A673 (cell line): ENCODE data around the gene CHD2. TPM values are rescaled to one million over a fixed set of nuclear protein-coding genes. Genes with fewer than 3 reads are reported as not detected.

ENCODE experiments used
- BruUV-seq: library from RNA; stranded (reverse); fragments of 400-500 nt; replicated peaks from 2 replicates; lab custom pipeline; 2021; lab: Mats Ljungman, UMichigan
- CTCF ChIA-PET: fragments of 300-600 bp; sonication (Branson Sonifier 250); formaldehyde crosslinking; loops from one replicate; lab custom pipeline; 2022; ENCODE audit warnings: antibody characterized with exemption; lab: Charles Lee
- POLR2A ChIA-PET: fragments of 300-600 bp; sonication (Branson Sonifier 250); formaldehyde crosslinking; loops from one replicate; lab custom pipeline; 2022; ENCODE audit warnings: antibody characterized with exemption; ENCODE audit not compliant: low non-redundant PET; lab: Charles Lee
- DNase-seq: peaks from one replicate; pipeline ENCODE4 v3.0.0-alpha.2; 2015; ENCODE audit warnings: low spot score
- H3K27ac ChIP-seq: fragments of 200-600 bp; sonication (generic); 2 replicates; pipeline ENCODE4 v1.5.1; 2016; ENCODE audit warnings: mixed run types, low read depth, mild to moderate bottlenecking, mixed read lengths, antibody characterized with exemption, low read length; ENCODE audit not compliant: poor library complexity, severe bottlenecking
- H3K27me3 ChIP-seq: fragments of 200-600 bp; sonication (generic); replicated peaks from 2 replicates; pipeline ENCODE4 v1.6.1; 2017; ENCODE audit warnings: mixed run types, low read depth, mild to moderate bottlenecking, mixed read lengths, antibody characterized with exemption, low read length; ENCODE audit not compliant: insufficient read depth, poor library complexity
- H3K36me3 ChIP-seq: fragments of 200-600 bp; sonication (generic); 2 replicates; pipeline ENCODE4 v1.6.1; 2016; ENCODE audit warnings: mixed run types, mild to moderate bottlenecking, mixed read lengths, antibody characterized with exemption, low read length; ENCODE audit not compliant: insufficient read depth, poor library complexity, severe bottlenecking
- H3K4me1 ChIP-seq: fragments of 200-600 bp; sonication (generic); 2 replicates; pipeline ENCODE4 v1.6.1; 2017; ENCODE audit warnings: mixed run types, mild to moderate bottlenecking, mixed read lengths, antibody characterized with exemption, low read length; ENCODE audit not compliant: insufficient read depth, poor library complexity, severe bottlenecking
- H3K4me3 ChIP-seq: fragments of 200-600 bp; sonication (generic); 2 replicates; pipeline ENCODE4 v1.5.1; 2016; ENCODE audit warnings: low read depth, mixed run types, mild to moderate bottlenecking, mixed read lengths, low read length; ENCODE audit not compliant: poor library complexity, severe bottlenecking
- H3K9me3 ChIP-seq: fragments of 200-600 bp; sonication (generic); 2 replicates; pipeline ENCODE4 v1.6.1; 2016; ENCODE audit warnings: mixed run types, low read depth, mild to moderate bottlenecking, mixed read lengths, antibody characterized with exemption, low read length; ENCODE audit not compliant: poor library complexity, severe bottlenecking
- CTCF ChIP-seq: fragments of 300-800, 200-600 bp; sonication (generic); conservative IDR thresholded peaks from 2 replicates; pipeline ENCODE4 v1.5.1; 2017; ENCODE audit warnings: low read depth, mild to moderate bottlenecking, antibody characterized with exemption, low read length, moderate library complexity, mixed read lengths
- EZH2 ChIP-seq: fragments of 200-600 bp; sonication (generic); IDR thresholded peaks from 2 replicates; pipeline ENCODE4 v1.6.1; 2017; ENCODE audit warnings: borderline replicate concordance, low read depth, mild to moderate bottlenecking, mixed read lengths, antibody characterized with exemption, low read length; ENCODE audit not compliant: poor library complexity, severe bottlenecking
- intact Hi-C: fragments of 100-400 bp; cut with micrococcal nuclease; formaldehyde crosslinking; loops from one replicate; pipeline ENCODE4 v1.10.0; 2022; ENCODE audit not compliant: unreplicated experiment
- total RNA-seq: library from RNA; stranded (reverse); gene quantifications from 2 replicates; pipeline ENCODE4 v1.2.3, GENCODE V29; 2021

Gene CHD2
- total RNA-seq, 1 experiment from 2014 or later = 75.7 TPM

DNA sequence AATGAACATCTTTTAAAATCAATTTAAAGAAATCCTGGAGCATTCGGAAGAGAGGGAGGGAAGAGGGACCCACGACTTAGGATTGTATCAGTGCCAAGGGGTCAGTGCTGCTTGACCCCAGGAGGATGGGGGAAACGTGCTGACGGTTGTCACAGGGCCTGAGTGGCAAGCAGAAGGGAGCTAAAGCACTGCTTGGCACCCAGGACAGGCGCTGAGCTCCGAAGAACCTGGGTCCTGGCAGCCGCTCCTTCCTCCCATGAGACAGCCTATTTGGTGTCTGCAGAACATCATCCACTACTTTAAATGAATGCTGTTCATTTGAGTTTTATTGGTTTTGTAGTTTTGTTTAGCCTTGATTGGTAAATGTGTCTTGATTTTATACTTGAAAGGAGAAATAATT lies 134.4 kb downstream of the CHD2 start:
- Histone ChIP-seq H3K36me3 (no peaks in the 10 kb centered on the region), H3K9me3 (no peaks in the 10 kb centered on the region), H3K4me3 (no peak overlapping the region), H3K4me1 (peaks cover 7% of the 10 kb centered on the region), H3K27me3 (no peaks in the 10 kb centered on the region), H3K27ac (no peak overlapping the region)
- intact Hi-C loops = loop anchor here (5.0 kb wide), 1 partner anchor 53 kb away; the partner anchor contains the start of gene RGMA
- no peak for DNase-seq
- BruUV-seq = no TSS peak
- POLR2A ChIA-PET = no interaction called here
- CTCF ChIA-PET = interaction anchor here (1.0 kb wide), 1 partner anchor 1085 kb away, joined by 3 read pairs; no protein-coding TSS in a partner anchor
- TF ChIP-seq CTCF (no peak), EZH2 (no peak)

- Histone ChIP-seq H3K4me1 (peaks cover under 1% of the 10 kb centered on the region), H3K4me3 (no peak overlapping the region), H3K9me3 (no peaks in the 10 kb centered on the region), H3K36me3 (no peaks in the 10 kb centered on the region), H3K27me3 (no peaks in the 10 kb centered on the region), H3K27ac (no peak overlapping the region)
- DNase-seq = no peak
- ChIA-PET POLR2A (no interaction called here), CTCF (interaction anchor here (0.5 to 1.4 kb wide), 6 partner anchors 52 to 1291 kb away, joined by 3 to 15 read pairs (median 4); no protein-coding TSS in a partner anchor)
- TF ChIP-seq CTCF (no peak), EZH2 (no peak)
- intact Hi-C loops = no loop called here
- no TSS peak for BruUV-seq
Observed at GRCh38 chr15:93035092-93035915, 135.2 kb downstream of the CHD2 start.

DNA sequence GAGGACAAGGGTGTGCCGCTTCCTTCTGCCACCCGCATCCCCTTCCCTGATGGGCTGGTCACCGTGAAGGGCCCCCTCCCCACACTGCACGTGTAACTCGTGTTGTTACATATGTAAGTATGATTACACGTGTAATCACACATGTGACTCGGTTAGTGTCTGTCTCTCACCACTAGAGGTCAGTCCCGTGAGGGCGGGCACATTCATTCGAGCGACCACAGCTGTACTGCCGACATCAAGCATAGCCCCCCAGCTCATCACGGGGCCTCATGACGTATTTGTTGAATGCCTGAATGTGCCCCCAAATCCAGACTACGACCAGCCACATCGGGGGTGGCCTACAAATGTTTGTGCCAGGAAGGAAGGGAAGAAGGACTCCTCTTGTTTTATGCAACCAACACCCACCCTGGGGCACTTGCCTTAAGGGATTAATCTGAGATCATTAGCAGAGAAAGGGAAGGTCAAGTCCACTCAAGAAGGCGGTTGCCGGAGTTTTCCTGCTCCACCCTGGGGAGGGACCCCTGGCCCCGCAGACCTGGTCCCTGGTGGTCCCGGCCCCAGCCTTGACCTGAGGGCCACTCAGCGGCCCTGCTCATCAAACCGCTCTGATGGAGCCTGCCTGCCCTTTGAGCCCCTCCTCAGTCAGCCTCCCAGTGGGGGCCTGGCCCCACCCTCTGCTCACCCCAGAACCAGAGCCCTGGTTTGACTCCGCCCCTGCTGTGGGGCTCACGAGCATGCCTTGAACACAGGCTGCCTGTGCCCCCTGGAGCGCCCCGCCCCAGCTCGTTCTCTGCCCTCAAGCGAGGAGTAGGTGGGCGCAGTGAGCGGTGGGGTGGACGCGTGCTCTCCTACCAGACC lies 136.1 kb downstream of the CHD2 start:
- no peaks in the 10 kb centered on the region for H3K9me3 ChIP-seq
- intact Hi-C loops = no loop called here
- no peak overlapping the region for H3K27ac ChIP-seq
- H3K4me1 ChIP-seq = no peaks in the 10 kb centered on the region
- TF ChIP-seq EZH2 = no peak
- TF ChIP-seq CTCF = peak; percentile 87
- no peak overlapping the region for H3K4me3 ChIP-seq
- ChIA-PET CTCF (interaction anchor here (0.5 to 1.4 kb wide), 5 partner anchors 51 to 1290 kb away, joined by 3 to 15 read pairs (median 5); no protein-coding TSS in a partner anchor), POLR2A (no interaction called here)
- no peaks in the 10 kb centered on the region for H3K27me3 ChIP-seq
- BruUV-seq = no TSS peak
- H3K36me3 ChIP-seq = no peaks in the 10 kb centered on the region
- DNase-seq = peak; percentile 72
